ENCODE measurements around the gene BCR.

The BCR gene

DNA sequence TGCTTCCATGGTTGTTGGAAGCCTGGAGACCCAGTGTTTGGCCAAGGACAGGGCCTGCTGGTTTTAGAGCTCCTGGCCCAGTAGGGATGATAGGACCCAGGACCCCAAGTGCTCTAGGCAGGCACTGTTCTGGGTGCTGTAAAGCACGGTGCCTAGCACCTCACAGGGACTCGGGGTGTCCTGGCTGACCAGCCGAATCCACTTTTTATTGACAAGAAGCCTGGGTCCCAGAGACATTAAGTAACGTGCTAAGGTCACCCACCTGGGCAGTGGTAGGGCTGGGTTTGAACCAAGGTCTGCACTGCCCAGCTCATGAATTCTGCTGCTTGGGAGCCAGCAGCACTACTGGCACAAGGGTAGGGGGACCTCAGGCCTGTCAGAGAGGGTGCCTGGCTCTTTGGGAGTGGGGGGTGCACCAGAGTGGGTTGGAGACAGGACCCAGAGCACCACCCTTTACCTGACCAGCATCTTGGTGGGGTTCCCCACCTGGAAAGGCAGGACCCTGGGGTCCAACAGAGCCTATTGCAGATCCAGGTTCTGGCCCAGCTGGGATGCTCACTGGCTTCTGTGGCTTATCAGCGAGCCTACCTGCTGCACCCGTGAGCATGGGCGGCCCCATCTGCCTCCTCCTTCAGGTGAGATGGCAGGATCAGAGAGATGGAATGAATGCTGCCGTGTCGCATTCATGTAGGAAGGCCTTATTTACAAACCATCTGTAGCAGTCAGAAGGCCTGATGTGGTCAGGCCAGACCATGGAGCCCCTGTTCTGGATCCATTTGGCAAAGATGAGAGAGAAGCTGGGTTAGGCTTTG is 52.0 kb downstream of the BCR start:
- DNase-seq (ENCODE audit: low read depth): no peak

DNA sequence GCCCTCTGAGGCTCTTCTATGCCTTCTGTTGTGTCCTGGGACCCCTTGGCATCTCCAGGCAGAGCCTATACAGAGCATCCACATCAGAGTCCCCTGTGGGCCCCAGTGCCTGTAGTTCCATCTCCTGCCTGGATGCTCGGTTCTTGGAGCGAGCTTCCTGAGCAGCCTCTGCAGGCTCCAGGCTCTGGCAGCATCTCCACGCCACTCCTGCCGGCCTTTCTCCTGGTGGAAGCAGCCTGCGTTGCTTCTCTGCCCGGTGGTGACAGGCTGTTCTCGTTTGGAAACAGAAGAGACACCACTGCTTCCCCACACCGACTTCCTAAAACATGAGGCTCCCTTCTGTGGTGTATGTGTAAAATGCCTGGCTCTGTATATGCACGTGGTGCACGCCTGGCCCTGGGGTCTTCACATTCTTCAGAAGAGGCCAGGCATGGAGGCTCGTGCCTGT is 52.8 kb downstream of the BCR start:
- DNase-seq (ENCODE audit: low read depth): no peak

- no peak for DNase-seq (ENCODE audit: low read depth)
Observed at GRCh38 chr22:23233752-23234408, 53.6 kb downstream of the BCR start.

DNA sequence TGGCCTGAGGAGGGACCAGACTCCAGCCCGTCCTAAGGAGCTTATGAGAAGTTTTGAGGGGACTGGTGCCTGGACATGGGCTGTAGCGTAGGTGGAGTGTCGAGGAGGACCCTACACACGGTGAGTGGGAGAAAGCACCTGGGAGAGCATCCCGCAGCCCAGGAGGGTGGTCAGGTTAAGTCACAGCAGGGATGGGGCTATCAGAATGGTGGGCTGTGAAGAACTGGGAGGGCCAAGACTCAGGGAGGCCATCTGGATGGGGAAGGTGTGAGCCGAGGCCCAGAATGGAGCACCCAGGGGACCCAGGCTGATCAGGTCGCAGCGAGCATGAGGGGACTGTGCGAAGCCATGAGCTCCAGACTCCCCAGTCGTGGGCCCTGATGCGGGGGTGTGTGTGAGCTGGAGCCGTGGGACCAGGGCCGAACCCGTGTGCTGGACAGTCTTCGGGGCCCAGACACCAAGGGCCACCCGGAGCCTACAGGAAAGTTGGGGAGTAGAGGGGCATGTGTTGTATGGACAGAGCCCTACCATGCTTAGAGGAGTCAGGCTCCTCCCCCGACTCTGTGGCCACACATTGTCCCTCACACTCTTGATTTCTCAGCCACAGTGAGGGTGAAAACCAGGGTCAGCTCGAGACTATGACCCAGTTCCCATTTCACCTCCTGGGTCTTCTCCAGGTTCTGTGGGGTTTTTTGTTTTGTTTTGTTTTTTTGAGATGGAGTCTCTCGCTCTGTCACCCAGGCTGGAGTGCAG is 54.3 kb downstream of the BCR start:
- DNase-seq (ENCODE audit: low read depth): no peak

- no peak for DNase-seq (ENCODE audit: low read depth)
Observed at GRCh38 chr22:23235425-23235824, 55.1 kb downstream of the BCR start.

GRCh38 chr22:23236026-23236425 is 55.7 kb downstream of the BCR start:
- DNase-seq (ENCODE audit: low read depth): no peak

DNA sequence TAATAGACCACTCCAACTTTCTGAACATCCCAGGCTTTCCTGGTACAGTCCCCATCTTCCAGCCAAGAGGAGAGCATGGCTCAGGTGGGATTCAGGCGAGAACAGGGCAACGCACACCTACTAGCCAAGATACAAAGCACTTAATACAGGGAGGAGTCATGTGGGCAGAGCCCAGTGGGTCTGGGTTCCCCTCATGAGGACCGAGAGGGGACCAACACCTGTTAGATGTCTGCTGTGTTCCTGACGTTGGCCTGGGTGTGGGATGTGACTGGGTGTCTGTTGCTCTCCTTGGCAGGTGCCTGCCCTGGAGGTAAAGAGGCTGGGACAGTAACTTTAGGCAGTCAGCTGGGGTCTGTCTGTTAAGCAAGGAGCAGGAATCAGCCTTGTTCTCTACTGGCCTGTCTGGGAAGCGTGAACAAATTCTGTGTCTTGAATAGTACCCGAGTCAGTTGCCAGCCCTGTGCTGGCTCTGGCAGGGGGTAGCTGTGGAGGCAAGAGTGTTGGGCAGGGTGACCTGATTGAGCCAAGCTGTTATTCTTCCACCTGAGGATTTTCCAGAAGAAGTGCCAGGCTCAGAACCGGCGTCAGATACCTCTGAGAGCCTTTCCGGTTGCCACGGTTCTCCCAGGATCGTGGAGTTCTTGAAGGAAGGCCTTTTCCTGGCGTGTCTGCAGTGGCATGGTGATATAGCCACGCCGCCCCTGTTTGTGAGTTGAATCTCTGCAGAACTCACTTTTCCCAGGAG is 56.3 kb downstream of the BCR start:
- DNase-seq (ENCODE audit: low read depth): no peak

- DNase-seq (ENCODE audit: low read depth): no peak
Observed at GRCh38 chr22:23237201-23237798, 57.0 kb downstream of the BCR start.

- no peak for DNase-seq (ENCODE audit: low read depth)
Observed at GRCh38 chr22:23237841-23238240, 57.5 kb downstream of the BCR start.

- DNase-seq (ENCODE audit: low read depth): no peak
Observed at GRCh38 chr22:23238707-23239106, 58.4 kb downstream of the BCR start.

GRCh38 chr22:23239429-23239828 is 59.1 kb downstream of the BCR start:
- DNase-seq (ENCODE audit: low read depth): no peak

- no peak for DNase-seq (ENCODE audit: low read depth)
Observed at GRCh38 chr22:23240639-23241389, 60.5 kb downstream of the BCR start.

DNA sequence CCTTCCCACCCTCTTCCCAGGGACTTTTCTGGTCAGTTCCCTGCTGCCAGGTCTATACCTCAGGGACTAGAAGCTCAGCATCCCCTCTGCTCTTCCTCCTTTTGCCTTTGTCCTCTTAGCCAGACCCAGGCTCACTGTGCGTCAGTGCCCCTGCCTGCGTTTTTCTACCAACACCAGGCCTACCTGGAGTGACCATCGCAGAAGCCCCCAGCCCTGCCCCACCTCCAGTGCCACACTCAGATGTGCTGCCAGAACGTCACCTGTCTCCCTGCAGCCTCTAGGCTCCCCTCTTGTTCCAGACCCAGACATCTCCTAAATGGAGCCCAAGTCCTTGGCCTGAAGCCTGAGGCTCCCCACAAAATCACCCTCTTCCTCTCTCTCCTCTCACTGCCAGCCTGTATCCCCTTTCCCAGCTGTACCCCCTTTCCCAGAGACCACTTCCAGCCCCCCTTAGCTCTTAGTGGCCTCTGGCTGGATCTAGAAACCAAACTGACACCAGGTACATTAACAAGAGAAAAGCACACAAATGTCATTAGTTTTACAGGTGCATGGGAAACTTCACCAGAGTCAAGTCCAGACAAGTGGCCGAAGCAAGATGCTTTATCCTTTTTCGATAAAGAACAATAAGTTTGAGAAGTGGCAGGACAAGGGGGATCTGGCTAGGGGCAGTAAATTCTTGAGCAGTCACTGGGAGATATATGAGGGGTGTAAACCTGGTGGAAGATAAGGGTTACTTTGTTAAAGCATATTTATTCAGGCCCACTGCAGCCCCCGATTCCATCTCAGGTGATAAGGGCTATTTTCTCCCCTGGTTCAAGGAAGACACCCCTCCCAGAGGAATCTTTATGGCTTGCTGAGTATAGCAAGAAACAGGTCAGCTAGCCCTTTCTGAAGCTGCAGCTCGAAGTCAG is 61.5 kb downstream of the BCR start:
- no peak for DNase-seq (ENCODE audit: low read depth)

DNA sequence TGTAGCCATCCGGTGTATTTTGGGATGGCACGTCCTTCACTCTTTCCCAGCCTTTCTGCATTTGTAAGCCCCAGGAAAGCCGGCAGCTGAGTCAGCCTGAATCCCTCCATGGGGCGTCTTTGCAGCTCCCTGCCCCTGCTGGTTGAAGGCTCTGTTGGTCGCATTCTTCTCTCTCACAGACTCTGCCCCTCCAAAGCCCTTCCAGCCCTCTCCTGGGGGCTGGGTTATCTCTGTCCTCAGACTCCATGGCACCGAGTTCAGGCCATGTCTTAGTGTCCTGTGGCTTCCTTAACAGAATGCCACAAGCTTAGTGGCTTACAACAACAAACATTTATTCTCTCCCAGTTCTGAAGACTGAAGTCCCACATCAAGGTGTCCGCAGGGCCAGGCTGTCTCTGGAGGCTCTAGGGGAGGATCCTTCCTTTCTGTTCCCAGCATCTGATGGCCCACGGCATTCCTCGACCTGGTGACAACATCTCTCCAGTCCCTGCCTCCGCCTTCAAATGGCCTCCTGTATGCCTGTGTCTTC is 62.2 kb downstream of the BCR start:
- no peak for DNase-seq (ENCODE audit: low read depth)

- peak; percentile 49 for DNase-seq (ENCODE audit: low read depth)
Observed at GRCh38 chr22:23243006-23243573, 62.8 kb downstream of the BCR start.

- DNase-seq (ENCODE audit: low read depth): no peak
Observed at GRCh38 chr22:23243859-23244689, 63.8 kb downstream of the BCR start.

DNA sequence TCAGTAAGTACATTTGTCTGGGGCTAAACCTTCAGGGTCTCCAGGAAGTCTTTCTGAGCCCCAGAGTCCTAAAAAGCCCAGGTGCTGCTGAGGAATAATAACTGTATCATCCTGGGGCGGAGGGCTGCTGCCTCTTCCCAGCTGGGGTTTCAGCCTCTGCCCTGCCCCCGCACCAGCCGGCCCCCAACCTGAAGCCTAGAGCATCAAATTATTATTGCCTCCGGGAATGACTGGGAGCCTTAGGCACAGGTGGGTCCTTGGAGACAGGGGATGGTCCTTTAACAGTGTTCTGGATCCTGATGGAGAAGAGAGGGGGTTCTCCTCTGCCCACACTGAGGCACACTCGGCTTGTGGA is 64.4 kb downstream of the BCR start:
- no peak for DNase-seq (ENCODE audit: low read depth)

- no peak for DNase-seq (ENCODE audit: low read depth)
Observed at GRCh38 chr22:23245045-23245798, 64.9 kb downstream of the BCR start.

Data from stimulated activated CD8-positive, alpha-beta memory T cell treated with anti-CD3 and anti-CD28 coated beads, Interleukin-12 subunit alpha, Interleukin-12 subunit beta, amount 100 ng/mL, for 1 hour (primary cell).